MM.1S (cell line): ENCODE data around the gene ATM.

Experiments
- DNase-seq: peaks from one replicate; pipeline ENCODE4 v3.0.0-alpha.2; 2015
- H2AFZ ChIP-seq: fragments of 300-600 bp; sonication (generic); 2 replicates; pipeline ENCODE4 v1.6.0; 2016; ENCODE audit warnings: antibody characterized with exemption, low read length
- H3F3A ChIP-seq: fragments of 300-600 bp; sonication (generic); 2 replicates; pipeline ENCODE4 v1.6.1; 2016; ENCODE audit warnings: mild to moderate bottlenecking, antibody characterized with exemption, low read length, moderate library complexity, mixed read lengths; ENCODE audit not compliant: insufficient read depth
- H3K27ac ChIP-seq: fragments of 300-600 bp; sonication (generic); 2 replicates; pipeline ENCODE4 v1.5.1; 2016; ENCODE audit warnings: mild to moderate bottlenecking, low read length
- H3K27me3 ChIP-seq: fragments of 300-600 bp; sonication (generic); replicated peaks from 2 replicates; pipeline ENCODE4 v1.6.0; 2016; ENCODE audit warnings: low read length; ENCODE audit not compliant: insufficient read depth
- H3K36me3 ChIP-seq: fragments of 300-600 bp; sonication (generic); replicated peaks from 2 replicates; pipeline ENCODE4 v1.6.1; 2016; ENCODE audit warnings: mild to moderate bottlenecking, low read length, mixed read lengths; ENCODE audit not compliant: insufficient read depth
- H3K4me1 ChIP-seq: fragments of 300-600 bp; sonication (generic); 2 replicates; pipeline ENCODE4 v1.6.1; 2016; ENCODE audit warnings: low read length, mixed read lengths
- H3K4me2 ChIP-seq: fragments of 300-600 bp; sonication (generic); 2 replicates; pipeline ENCODE4 v1.6.0; 2016; ENCODE audit warnings: low read depth, low read length
- H3K4me3 ChIP-seq: fragments of 300-600 bp; sonication (generic); 2 replicates; pipeline ENCODE4 v1.5.1; 2016; ENCODE audit warnings: low read length, mixed read lengths
- H3K79me2 ChIP-seq: fragments of 300-600 bp; sonication (generic); 2 replicates; pipeline ENCODE4 v1.6.1; 2016; ENCODE audit warnings: mixed run types, low read length, mixed read lengths
- H3K9ac ChIP-seq: fragments of 300-600 bp; sonication (generic); 2 replicates; pipeline ENCODE4 v1.6.1; 2016; ENCODE audit warnings: low read length, mixed read lengths
- H3K9me2 ChIP-seq: fragments of 300-600 bp; sonication (generic); replicated peaks from 2 replicates; pipeline ENCODE4 v1.6.1; 2016; ENCODE audit warnings: mild to moderate bottlenecking, low read length, mixed read lengths; ENCODE audit not compliant: insufficient read depth
- H3K9me3 ChIP-seq: fragments of 300-600 bp; sonication (generic); replicated peaks from 2 replicates; pipeline ENCODE4 v1.6.1; 2016; ENCODE audit warnings: mild to moderate bottlenecking, low read length, mixed read lengths; ENCODE audit not compliant: insufficient read depth
- H4K20me1 ChIP-seq: fragments of 300-600 bp; sonication (generic); 2 replicates; pipeline ENCODE4 v1.6.1; 2016; ENCODE audit warnings: mild to moderate bottlenecking, low read length, moderate library complexity, mixed read lengths; ENCODE audit not compliant: insufficient read depth
- CTCF ChIP-seq: fragments of 300-600 bp; sonication (generic); IDR thresholded peaks from 2 replicates; pipeline ENCODE4 v1.5.1; 2016; ENCODE audit warnings: antibody characterized with exemption, low read length, mixed read lengths
- EZH2 ChIP-seq: fragments of 300-600 bp; sonication (generic); optimal IDR thresholded peaks from 2 replicates; pipeline ENCODE3; 2017; ENCODE audit warnings: low read depth, mild to moderate bottlenecking, antibody characterized with exemption, low read length, mixed read lengths
- EZH2phosphoT487 ChIP-seq: fragments of 300-600 bp; sonication (generic); IDR thresholded peaks from 2 replicates; pipeline ENCODE4 v1.6.1; 2018; ENCODE audit warnings: antibody characterized with exemption, low read length

The ATM gene

GRCh38 chr11:108333403-108333899 lies 110.6 kb downstream of the ATM start:
- Histone ChIP-seq H3K9me2 (no peaks in the 10 kb centered on the region), H3K4me3 (no peak overlapping the region), H4K20me1 (no peaks in the 10 kb centered on the region), H3K9me3 (no peaks in the 10 kb centered on the region), H3F3A (no peaks in the 10 kb centered on the region), H3K36me3 (no peaks in the 10 kb centered on the region), H3K4me1 (no peaks in the 10 kb centered on the region), H3K79me2 (no peaks in the 10 kb centered on the region), H3K4me2 (no peak overlapping the region), H3K9ac (no peak overlapping the region), H2AFZ (no peak overlapping the region), H3K27me3 (no peaks in the 10 kb centered on the region), H3K27ac (no peak overlapping the region)
- TF ChIP-seq CTCF (no peak), EZH2 (no peak), EZH2phosphoT487 (no peak)
- no peak for DNase-seq

- Histone ChIP-seq H3K9me3 (no peaks in the 10 kb centered on the region), H3K27ac (no peak overlapping the region), H3K9me2 (no peaks in the 10 kb centered on the region), H3K4me2 (no peak overlapping the region), H3K36me3 (no peaks in the 10 kb centered on the region), H2AFZ (no peak overlapping the region), H3K79me2 (no peaks in the 10 kb centered on the region), H3K27me3 (no peaks in the 10 kb centered on the region), H4K20me1 (no peaks in the 10 kb centered on the region), H3K9ac (no peak overlapping the region), H3K4me3 (no peak overlapping the region), H3K4me1 (no peaks in the 10 kb centered on the region), H3F3A (0 out of 2 replicates have a peak, but pooled peaks cover 3% of the 10 kb centered on the region)
- no peak for DNase-seq
- TF ChIP-seq EZH2 (no peak), EZH2phosphoT487 (no peak), CTCF (no peak)
Observed at GRCh38 chr11:108338750-108339149, 115.9 kb downstream of the ATM start.

- H3K27ac ChIP-seq = no peak overlapping the region
Observed at GRCh38 chr11:108340973-108341372, 118.1 kb downstream of the ATM start.

More at GRCh38 chr11:108340973-108341372, 118.1 kb downstream of the ATM start:
- no peak overlapping the region for H3K9ac ChIP-seq
- H4K20me1 ChIP-seq = no peaks in the 10 kb centered on the region
- H3K4me1 ChIP-seq = no peaks in the 10 kb centered on the region
- H3K4me3 ChIP-seq = no peak overlapping the region
- 0 out of 2 replicates have a peak, but pooled peaks cover 3% of the 10 kb centered on the region for H3F3A ChIP-seq
- no peaks in the 10 kb centered on the region for H3K36me3 ChIP-seq
- H3K4me2 ChIP-seq = no peak overlapping the region
- no peaks in the 10 kb centered on the region for H3K27me3 ChIP-seq
- H3K79me2 ChIP-seq = no peaks in the 10 kb centered on the region
- no peak overlapping the region for H2AFZ ChIP-seq
- H3K9me3 ChIP-seq = no peaks in the 10 kb centered on the region
- no peaks in the 10 kb centered on the region for H3K9me2 ChIP-seq
- no peak for DNase-seq
- TF ChIP-seq CTCF (no peak), EZH2phosphoT487 (no peak), EZH2 (no peak)
